HG02870 (cell line): ENCODE data around the gene PAN3.
"Not testable (repeated sequence)": the region's sequence is repeated elsewhere in the genome, so short reads cannot be mapped to it uniquely, and the experiment has no call there.

ENCODE experiments used
- ATAC-seq: cut with Tn5 transposase; IDR thresholded peaks from one replicate; pipeline ENCODE4 v1.9.1; 2021; ENCODE audit warnings: mild to moderate bottlenecking, moderate library complexity; ENCODE audit not compliant: unreplicated experiment

The PAN3 gene, protein sequence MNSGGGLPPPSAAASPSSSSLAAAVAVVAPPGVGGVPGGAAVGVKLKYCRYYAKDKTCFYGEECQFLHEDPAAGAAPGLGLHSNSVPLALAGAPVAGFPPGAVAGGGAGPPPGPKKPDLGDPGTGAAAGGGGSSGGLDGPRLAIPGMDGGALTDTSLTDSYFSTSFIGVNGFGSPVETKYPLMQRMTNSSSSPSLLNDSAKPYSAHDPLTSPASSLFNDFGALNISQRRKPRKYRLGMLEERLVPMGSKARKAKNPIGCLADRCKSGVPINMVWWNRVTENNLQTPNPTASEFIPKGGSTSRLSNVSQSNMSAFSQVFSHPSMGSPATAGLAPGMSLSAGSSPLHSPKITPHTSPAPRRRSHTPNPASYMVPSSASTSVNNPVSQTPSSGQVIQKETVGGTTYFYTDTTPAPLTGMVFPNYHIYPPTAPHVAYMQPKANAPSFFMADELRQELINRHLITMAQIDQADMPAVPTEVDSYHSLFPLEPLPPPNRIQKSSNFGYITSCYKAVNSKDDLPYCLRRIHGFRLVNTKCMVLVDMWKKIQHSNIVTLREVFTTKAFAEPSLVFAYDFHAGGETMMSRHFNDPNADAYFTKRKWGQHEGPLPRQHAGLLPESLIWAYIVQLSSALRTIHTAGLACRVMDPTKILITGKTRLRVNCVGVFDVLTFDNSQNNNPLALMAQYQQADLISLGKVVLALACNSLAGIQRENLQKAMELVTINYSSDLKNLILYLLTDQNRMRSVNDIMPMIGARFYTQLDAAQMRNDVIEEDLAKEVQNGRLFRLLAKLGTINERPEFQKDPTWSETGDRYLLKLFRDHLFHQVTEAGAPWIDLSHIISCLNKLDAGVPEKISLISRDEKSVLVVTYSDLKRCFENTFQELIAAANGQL

DNA sequence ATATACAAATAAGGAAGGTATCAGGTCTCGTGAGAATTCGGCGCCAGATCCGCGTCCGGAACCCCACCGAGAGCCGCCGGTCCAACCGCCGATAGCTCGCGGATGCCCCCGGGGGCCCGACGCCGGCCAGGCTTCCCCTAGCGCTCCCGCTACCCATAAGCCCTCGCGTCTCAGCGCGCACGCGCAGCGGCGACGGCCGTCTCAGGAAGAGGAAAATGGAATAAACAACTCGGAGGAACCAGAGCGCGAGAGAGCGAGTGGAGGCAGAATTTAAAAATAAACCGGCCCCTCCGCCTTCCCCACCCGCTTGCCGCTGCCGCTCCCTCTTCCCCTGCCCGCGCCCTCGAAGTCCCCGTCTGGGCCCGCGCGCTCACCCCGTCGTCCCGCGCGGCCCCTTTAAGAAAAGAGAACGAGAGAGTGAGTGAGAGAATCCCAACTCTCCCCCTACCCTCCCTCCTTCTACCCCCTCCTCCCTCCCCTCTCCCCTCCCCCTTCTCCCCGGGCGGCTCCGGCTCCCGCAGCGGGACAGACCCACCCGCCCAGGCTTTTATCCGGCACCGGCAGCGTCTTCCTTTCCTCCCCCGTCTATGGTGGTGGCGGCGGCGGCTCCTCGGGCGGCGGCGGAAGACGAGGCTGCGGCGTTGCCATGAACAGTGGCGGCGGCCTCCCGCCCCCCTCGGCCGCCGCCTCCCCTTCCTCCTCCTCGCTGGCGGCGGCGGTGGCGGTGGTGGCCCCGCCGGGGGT is at the start of gene PAN3:
TSS of gene PAN3 (plus strand) at position 534 of the 744 bp plus-strand sequence. CDS start at position 647, 113 bp downstream.
- peak; percentile 50 for ATAC-seq

DNA sequence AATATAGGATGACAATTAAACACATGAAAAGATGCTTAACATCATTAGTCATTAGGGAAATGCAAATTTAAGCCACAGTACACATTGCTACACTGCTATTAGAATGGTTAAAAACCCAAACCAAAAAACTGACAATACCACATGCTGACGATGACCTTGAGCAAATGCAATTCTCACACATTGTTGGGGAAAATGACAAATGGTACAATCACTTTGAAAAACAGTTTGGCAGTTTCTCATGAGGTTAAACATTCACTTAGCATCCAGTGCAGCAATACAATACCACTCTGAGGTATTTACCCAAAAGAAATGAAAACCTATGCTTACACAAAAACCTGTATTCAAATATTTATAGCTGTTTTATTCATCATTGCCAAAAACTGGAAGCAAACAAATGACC is 49.3 kb upstream of the PAN3 start:
- ATAC-seq: no peak

DNA sequence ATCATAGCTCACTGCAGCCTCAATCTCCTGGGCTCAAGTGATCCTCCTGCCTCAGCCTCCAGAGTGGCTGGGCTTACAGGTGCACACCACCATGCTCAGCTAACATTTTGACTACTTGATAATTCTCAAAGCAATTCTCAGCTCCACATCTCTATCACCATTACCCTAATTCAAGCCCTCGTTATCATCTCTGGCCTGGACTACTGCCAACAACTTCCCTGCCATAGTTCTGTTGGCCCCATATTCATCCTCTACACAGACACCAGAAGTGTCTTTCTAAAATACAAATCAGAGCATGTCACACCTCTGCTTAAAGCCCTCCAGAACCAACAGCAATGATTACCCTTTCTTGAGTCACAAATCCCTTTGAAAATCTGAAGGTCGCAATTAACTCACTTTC is 45.9 kb upstream of the PAN3 start:
- no peak for ATAC-seq

DNA sequence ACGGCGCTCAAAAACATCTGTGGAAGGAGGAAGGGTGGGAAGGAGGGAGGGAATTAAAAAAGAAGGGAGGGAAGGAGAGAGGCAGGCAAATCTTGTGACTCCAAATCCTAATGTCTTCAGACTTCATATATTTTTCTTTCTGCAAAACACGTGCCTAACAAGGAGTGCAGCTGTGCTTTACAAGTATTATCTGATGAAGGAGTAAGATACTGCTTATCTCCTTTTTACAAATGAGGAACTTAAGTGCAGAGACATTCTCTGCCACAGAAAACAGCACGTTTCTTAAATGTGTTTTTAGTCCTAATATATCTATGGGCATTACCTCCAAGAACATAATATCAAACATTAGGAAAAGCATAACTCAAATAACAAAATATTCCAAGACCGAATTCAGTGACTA is 44.5 kb upstream of the PAN3 start:
- ATAC-seq: no peak

DNA sequence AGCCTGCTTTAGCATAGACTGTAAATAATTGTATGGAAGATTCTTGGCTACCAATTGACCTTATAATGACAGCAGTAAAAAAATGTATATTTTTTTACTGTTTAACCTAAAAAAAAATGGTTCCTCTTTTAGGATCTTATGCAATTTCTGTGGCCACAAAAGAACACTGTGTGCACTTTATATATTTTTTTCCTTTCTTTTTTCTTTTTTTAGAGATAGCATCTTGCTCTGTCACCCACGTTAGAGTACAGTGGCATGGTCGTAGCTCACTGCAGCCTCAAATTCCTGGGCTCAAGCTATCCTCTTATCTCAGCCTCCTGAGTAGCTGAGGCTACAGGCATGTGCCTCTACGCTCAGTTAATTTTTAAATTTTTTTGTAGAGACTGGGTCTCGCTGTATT is 44.0 kb upstream of the PAN3 start:
- no peak for ATAC-seq

DNA sequence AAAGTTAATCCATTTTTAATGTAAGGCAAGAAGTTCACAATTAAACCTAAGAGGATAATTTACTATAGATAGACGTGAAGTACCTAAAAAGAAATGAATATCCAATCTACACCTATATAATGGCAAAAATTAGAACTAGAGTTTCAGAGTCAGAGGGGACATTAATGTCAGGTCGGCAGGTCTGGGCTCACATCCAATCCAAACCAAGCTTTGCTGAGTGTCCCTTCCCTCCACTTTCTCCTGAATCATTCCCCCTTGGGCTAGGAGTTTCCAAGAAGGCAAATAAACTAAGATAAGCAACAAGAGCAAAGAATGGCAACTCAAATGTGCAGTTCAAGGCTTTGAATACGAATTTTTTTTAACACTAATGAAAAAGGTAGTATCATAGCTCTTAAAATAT is 40.8 kb upstream of the PAN3 start:
- no peak for ATAC-seq

DNA sequence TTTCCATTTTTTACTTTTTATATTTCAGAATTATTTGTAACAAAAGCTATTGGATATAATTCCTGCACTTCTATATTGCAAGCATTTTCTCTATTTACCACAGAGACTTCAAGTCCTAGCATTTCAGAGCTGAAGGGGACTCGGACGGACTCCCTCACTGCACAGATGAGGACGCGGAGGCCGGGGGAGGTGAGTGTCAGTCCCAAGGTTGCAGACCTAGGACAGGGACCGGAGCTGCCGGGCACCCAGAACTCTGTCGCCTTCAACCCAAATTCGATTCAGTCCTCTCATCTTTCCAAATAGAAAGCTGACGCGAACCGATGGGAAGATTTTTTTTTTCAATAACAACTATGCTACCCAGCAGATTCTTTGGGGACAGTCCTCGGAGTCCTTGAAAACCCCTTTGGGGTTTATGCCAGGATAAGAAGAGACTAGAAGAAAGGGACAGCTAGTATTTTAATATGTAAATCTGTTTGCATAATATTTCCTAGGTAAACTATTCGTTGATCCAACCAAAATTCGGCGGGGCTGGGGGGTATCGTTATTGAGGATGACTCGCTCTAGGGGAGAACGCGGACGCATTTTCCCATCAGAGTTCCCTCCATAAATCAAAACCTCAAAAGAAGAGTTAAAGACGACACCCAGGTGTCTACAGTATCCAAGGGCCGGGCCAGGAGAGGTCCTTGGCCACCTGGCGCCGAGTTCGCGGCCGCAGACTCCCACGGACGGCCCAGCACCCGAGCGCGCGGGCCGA is 38.8 kb upstream of the PAN3 start:
- no peak for ATAC-seq

DNA sequence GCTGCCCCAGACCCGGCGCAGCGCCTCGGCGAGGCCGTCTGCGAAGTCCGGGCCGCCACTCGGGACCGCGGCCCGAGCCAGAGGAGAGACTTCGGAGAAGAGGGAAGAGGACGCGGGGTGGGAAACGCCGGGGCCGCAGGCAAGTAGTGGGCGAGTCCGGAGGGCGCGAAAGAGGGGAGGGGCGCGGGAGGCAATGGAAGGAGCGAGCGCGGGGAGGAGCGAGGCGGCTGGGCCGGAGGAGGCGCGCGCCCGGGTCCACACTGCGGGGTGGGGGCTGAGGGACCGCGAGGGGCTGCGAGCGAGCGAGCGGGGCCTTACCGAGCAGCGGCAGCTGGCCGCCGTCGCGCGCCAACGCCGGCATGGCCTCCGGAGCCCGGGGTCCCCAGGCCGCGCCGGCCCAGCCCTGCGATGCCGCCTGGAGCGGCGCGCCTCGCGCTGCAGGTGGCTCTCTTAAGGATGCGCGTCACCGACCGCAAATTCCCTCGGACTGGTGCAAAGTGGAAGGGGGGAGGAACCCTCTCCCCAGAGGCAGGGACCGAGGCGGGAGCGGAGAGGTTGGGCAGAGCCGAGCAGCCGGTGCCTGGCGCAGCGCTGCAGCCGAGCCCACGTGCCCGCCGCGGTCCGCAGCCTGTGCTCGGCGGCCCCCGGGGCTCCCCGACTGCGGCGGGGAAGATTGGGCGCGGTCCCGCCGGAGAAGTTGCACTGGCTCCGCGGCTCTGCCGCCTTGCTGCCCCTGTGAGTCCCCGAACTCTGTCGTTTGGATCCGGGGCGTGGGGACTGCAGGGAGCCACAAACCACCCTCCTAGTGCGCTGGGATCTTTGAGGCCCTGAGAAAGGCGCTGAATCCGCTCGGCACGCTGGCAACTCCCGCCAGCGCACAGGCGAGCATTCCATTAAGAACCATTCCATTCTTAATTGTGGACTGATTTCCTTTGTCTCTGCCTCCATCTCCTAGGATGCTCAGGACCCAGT is 37.9 kb upstream of the PAN3 start, which contains the start of gene FLT3:
TSS of gene FLT3 (minus strand) at position 427 of the 972 bp plus-strand sequence. CDS start at position 361, 66 bp downstream.
- ATAC-seq: no peak

DNA sequence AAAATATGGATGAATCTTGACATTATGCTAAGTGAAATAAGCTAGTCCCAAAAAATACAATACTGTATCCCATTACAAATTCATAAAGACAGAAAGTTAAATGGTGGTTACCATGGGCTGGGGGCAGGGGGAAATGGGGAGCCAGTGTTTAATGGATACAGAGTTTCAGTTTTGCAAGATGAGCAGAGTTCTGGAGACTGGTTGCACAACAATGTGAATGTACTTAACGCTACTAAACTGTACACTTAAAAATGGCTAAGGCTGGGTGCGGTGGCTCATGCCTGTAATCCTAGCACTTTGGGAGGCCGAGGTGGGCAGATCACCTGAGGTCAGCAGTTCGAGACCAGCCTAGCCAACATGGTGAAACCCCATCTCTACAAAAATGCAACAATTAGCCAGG is 36.5 kb upstream of the PAN3 start:
- ATAC-seq: not testable (repeated sequence)

DNA sequence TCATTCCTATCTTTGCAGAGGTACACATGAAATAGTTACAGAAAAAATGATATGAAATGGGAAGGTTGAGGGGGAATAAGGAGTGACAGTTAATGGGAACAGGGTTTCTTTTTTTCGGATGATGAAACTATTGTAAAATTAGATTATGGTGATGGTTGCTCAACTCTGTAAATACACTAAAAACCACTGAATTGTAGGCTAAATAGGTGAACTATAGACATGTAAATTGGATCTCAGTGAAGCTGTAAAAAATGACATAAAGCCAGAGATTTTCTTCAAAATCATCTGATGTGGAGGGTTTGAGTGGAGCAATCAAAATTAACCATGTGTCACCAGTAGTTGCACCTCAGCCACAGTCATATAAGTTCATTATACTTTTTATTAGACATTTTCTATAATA is 31.4 kb upstream of the PAN3 start:
- ATAC-seq: no peak

DNA sequence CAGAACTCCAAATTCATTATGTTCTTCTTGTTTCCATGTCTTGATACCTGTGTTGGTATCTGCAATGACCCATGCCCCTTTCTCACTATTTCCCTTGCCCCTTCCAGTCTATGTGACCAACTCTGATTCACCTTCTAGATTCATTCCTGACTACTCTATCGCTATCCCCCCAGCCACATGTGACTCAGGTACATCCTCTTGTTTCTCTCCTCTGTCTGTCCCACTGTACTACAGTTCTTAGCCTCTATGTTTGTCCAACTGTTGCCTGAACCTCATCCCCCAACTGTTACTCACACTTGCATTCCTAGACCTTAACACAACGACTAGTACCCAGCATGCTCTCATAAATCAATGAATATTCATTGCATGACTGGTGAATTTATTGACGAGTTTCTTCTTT is 27.9 kb upstream of the PAN3 start:
- no peak for ATAC-seq

DNA sequence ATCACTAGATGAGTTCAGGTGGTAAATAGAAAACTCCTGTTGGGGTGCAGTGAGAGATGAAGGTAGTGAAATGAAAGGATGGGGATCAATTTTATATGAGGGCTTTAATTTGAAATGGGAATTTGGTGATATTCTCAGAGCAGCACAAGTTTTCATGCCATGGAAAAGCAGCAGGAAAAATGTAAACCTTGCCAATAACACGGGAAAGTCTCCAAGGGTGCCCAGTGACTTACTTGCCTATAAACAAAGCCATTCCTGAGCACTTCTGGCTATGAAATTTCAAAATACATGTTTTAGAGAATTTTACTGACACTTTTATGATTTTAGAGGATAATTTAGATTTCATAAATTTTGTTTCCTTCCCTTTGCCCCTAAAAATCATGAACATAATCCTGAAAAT is 21.6 kb upstream of the PAN3 start:
- no peak for ATAC-seq

DNA sequence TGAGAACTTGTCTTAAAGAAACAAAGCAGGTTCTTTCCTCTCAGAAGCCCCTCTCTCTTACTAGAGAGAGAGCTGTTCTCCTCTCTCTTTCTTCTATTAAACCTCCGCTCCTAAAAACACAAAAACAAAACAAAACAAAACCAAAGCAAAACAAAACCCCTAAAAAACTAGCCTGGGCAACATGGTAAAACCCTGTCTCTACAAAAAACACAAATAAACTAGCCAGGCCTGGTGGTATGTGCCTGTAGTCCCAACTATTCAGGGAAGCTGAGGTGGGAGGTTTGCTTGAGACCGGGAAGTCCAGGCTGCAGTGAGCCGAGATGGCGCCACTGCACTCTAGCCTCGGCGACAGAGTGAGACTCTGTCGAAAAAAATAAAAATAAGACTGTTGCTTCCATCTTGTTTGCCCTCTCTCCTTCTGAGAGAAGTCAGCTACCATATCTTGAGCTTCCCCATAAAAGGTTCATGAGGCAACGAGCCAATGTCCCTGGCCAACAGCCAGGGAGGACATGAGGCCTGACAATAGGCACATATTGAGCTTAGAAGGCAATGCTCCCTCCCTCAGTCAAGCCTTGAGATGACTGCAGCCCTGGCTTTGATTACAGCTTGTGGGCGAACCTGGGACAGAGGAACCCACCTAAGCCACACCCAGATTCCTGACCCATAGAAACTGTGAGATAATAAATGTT is 20.5 kb upstream of the PAN3 start:
- no peak for ATAC-seq

DNA sequence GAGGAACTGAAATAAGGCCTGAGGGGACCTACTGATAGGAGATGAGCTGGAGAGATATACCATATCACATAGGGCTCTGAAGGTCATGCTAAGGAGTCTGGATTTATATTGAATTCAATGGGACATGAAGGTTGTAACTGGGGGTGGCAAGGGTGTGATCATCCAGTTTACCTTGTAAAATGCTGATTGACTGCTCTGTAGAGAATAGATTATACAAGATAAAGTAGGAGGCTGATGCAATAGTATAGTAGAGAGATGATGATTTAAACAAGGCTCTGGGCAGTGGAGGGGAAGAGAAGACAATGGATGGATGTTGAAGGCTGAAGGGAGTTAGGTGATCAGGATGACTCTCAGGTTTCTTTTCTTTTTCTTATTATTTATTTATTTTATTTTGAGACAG is 18.0 kb upstream of the PAN3 start:
- ATAC-seq: no peak

DNA sequence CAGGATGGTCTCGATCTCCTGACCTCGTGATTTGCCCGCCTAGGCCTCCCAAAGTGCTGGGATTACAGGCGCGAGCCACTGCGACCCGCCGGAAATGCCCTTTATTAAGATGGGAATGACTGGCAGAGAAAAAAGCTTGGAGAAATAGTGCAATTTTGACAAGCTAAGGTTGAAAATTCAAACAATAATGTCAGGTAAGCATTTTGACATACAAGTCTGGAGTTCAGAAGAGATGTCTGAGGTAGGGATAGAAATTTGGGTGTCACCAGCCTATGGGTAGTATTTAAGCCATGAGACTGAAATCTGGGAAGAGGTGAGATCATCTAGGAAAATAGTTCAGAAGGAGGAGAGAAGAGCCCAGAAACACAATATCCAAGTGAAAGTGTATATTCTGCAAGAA is 17.1 kb upstream of the PAN3 start:
- ATAC-seq: no peak

DNA sequence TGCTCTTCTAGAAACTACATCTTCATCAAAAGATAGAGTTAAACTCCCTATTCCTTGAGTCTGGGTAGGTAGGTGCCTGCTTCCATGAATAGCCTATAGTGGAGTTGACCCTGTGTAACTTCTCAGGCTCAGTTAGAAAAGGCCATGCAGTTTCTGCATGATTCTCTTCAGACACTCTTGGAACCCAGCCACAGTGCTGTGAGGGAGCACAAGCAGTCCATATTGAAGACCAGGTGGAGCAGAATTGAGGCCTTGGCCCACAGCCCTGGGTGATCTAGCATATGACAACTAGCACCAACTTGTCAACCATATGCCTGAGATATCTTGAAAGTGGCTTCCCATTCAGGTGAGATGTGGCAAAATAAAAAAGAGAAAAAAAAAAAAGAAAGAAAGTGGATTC is 10.3 kb upstream of the PAN3 start:
- ATAC-seq: no peak

DNA sequence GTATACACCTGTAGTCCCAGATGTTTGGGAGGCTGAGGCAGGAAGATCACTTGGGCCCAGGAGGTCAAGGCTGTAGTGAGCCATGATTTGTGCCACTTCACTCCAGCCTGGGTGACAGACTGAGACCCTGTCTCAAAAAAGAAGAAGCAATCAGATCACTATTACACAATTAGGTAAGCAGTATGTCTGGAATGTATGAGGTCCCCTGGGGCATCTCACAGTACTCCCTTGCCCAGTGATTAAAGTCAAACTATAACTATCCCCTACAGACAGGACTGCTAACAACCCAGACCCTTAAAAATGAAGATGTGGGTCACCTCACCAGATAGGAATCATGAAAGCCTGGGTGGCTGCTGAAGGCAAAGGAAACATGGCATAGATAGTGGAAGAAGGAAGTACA is 9.4 kb upstream of the PAN3 start:
- ATAC-seq: no peak

DNA sequence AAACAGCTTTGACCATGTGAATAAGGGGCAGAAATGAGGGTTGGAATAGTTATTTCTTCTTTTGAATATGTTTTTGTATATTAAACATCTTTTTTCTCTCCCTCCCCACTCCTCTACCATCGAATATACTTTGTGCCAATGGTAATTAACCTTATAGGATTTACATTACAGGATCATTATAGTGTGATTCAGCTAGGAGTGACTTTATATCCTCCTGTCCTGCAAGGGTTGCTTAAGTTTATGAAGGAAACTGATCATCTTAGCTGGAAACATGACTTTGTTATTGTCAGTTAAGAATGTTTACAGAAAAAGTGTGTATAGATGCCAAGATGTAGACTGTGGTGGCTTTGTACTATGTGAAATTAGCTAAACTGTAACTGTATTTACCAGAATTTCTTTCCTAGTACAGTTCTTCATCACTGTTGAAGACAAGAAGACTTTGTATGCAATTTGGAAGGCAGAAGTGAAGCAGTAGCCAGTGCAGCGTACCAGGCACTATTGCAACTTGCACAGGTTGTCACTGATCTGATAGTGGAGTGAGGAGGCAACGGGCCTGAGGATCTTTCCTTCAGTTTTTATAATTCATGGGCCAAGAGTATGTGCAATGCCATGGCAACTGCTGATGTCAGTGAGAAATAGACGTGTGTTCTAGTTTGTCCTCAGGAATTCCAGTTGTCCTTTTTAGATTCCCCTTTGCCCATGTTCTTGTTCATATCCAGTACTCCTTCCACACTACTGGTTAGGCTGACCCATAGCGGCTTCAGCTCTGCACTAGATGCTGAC is 8.2 kb upstream of the PAN3 start:
- no peak for ATAC-seq
